Stromal cell of bone marrow (primary cell): ENCODE results near the gene HSPB7.
"Not testable (repeated sequence)": the region's sequence is repeated elsewhere in the genome, so short reads cannot be mapped to it uniquely, and the experiment has no call there.

Experiments used
- DNase-seq: peaks from one replicate; pipeline ENCODE4 v3.0.0-alpha.2; 2012; ENCODE audit warnings: low read depth

Gene HSPB7

DNA sequence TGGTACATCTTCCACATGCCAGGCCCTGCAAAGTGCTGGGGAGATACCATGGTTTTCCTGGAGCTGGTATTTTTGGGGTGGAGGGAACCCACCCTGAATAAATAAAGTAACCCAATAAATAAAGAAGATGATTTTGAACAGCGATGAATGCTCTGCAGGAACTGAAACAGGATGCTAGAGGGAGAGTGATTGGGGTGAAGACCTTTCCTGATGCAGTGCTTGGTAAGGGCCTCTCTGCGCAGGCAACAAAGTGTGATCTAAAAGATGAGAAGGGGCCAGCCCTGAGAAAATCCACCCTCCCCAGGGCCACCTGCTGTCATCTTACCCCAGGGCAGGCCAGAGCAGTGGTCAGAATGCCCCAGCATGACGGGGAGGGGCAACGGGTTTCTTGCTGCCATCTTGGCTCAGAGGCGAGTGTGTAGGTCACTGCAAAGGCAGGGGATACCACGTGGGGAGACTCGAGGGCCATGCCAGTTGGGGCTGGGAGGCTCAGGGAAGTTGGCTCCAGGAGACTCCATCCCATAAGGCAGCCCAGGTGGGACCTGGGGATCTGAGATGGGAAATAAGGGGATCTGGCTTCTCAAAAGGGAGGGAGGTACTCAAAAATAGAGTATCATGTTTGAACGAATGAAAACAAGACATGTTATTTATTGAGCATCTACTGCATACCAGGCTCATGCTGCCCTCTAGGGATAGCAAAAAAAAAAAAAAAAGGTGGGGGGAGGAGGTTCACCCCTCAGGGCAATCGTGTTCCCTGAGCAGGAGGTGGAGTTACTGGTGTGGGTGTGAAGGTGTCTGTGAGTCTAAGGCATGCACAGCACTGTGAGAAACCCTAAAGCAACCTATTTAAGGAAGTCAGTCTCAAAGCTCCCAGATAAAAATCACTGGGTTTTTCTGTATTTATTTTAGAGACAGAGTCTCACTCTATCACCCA lies 11.0 kb downstream of the HSPB7 start:
- no peak for DNase-seq

DNA sequence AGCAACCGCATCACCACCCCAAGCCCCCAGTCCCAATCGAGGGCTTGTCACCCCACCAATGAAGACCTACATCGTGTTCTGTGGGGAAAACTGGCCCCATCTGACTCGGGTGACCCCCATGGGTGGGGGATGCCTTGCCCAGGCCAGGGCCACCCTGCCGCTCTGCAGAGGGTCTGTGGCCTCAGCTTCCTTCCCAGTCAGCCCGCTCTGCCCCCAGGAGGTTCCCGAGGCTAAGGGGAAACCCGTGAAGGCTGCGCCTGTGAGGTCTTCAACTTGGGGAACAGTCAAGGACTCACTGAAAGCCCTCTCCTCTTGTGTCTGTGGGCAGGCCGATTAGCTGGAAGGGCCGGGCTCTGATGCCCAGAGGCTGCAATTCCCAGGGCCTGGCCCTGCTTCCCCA lies 11.8 kb downstream of the HSPB7 start:
- DNase-seq = no peak

DNA sequence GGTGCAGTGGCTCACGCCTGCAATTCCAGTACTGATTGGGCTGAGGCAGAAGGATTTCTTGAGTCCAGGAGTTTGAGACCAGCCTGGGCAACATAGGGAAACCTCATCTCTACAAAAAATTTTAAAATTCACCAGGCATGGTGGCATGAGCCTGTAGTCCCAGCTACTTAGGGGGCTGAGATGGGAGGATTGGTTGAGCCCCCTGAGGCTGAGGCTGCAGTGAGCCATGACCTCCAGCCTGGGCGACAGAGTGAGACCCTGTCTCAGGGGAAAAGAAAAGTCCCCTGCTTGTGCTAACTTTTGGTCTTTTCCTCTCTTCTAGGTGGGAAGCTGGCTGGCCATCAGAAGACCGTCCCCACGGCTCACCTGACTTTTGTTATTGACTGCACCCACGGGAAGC lies 12.2 kb downstream of the HSPB7 start:
- no peak for DNase-seq

DNA sequence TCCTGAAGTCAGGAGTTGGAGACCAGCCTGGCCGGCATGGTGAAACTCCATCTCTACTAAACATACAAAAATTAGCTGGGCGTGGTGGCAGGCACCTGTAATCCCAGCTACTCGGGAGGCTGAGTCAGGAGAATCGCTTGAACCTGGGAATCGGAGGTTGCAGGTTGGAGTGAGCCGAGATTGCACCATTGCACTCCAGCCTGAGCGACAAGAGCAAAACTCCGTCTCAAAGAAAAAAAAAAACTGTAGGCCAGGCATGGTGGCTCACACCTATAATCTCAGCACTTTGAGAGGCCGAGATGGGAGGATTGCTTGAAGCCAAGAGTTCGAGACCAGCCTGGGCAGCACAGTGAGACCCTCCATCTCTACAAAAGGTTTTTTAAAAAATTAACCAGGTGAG lies 16.6 kb downstream of the HSPB7 start:
- not testable (repeated sequence) for DNase-seq

DNA sequence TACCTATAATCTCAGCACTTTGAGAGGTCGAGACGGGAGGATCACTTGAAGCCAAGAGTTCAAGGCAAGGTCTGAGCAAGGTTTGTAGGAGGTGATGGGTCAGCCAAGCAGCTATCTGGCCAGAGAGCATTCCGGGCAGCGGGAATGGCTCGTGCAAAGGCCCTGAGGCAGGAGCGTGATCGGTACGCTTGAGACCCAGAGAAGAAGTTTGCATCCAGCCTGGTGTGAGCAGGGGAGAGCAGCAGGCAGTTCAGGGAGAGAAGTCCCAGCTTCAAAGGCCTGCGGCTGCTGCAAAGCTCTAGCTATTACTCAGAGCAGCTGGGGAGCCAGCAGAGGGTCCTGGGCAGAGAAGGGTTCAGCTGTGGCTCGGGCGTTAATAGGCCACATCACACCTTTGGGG lies 18.9 kb downstream of the HSPB7 start:
- no peak for DNase-seq

DNA sequence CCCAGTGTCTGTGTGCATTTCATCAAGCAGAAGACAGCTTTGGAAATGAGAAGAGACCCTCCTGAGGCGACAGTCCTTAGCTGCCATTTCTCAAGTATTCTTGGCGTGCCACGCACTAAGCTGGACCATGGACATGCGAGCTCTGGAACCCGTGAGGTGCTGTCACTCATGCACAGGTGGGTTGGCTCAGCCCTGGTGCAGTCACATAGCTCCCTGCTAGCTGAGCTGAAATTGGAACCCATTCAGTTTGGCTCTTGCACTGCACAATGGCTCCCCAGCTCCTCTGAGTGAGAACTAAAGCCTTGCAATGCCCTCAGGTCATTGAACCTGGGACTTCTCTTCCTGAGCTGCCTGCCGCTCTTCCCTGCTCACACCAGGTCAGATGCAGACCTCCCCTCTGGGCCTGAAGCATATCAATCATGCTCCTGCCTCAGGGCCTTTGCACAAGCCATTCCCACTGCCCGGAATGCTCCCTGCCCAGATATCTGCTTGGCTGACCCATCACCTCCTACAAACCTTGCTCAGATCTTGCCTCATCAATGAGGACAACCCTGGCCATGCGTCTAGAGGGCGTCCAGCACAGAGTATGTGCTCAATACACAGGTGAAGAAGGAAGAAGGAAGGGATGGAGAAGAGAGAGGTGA lies 20.1 kb downstream of the HSPB7 start:
- no peak for DNase-seq

DNA sequence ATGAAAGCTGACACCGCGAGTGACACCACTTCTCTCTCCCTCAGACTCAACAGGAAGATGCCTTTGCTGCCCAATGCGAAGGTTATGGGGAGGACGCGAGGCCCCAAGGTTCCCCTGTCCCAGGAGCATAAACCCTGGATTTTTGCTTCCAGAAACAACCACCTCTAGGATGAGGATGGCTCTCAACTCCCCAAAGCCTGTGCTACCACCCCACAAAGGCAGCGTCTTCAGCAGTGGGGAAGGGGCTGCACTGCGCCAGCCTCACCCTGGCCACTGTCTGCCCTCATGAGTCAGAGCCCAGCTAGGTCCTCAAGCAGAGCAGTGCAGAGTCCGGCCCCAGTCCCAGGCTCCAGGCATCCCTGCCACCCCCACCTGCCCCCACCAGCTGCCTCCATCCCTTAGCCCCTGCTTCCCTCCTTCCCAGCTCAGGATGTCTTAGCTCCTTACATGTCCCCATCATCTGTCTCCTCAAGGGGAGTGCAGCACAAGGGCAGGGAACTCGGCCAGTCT lies 20.7 kb downstream of the HSPB7 start:
- no peak for DNase-seq

DNA sequence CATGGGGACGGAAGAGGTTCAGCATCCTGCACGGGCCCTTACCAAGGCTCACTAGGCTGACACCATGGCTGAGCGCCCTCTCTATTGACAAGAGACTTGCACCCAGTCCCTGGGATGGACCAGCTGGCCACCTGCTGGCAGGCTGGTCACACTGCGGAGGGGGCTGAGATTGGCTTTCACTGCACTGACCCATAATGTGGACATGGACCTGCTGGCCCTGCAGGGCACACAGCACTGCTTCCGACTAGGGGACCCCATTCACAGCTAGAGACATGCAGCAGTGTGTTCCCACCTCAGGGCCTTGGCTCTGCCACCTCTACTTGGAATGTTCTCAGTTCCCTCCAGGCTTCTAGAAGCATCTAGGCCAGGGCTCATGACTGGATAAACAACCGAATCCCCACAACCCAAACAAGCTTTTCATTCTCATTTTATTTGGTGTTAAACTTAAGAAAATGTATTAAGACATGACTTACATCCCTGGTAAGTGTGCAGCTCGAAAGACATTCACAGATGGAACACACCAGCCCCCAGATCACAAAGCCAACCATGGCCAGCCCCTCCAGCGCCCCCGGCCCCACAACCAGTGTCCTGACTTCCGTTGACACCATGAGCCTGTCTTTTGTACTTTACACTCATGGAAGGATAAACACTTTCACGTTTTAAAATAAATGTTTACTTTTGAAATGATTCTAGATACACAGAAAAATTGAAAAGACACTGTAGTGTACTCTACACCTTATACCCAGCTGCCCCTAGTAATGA lies 23.1 kb downstream of the HSPB7 start:
- DNase-seq = peak; percentile 42

DNA sequence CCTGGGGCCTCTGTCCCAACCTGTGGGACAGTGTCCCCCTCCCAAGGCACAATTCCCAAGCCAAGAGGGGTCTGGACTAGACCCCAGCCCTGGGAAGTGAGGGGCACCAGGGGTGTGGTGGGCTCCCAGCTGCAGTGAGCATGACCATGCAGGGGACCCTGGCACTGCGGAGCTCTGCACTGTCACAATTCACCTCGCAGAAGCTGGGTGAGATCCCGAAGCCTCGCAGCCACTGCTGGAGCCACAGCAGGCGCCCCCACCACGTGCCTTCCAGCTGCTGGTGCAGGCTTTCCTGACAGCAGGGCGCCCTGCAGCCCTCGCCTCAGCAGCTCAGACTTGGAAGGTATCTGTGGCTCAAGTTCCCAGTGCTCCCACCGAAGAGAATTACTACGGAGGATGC lies 23.8 kb downstream of the HSPB7 start:
- no peak for DNase-seq

DNA sequence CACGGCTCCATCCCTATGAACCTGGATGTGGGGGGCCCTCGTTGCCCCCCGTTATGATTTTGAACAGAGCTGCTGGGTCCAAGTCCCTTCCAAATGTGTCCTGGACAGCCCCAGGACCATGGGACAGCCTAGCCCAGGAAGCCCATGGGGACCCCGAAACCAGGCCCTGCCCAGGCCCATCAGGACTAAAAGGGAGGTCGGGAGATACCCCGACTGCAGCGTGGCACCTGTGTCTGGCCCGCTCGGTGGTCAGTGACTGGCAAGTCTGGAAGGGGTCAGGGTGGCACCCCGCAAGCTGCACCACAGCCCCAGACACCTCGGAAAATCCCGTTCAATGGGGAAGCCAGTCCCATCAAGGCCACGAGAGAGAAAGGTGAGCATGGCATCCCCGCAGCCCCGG lies 24.2 kb downstream of the HSPB7 start:
- DNase-seq = no peak

DNA sequence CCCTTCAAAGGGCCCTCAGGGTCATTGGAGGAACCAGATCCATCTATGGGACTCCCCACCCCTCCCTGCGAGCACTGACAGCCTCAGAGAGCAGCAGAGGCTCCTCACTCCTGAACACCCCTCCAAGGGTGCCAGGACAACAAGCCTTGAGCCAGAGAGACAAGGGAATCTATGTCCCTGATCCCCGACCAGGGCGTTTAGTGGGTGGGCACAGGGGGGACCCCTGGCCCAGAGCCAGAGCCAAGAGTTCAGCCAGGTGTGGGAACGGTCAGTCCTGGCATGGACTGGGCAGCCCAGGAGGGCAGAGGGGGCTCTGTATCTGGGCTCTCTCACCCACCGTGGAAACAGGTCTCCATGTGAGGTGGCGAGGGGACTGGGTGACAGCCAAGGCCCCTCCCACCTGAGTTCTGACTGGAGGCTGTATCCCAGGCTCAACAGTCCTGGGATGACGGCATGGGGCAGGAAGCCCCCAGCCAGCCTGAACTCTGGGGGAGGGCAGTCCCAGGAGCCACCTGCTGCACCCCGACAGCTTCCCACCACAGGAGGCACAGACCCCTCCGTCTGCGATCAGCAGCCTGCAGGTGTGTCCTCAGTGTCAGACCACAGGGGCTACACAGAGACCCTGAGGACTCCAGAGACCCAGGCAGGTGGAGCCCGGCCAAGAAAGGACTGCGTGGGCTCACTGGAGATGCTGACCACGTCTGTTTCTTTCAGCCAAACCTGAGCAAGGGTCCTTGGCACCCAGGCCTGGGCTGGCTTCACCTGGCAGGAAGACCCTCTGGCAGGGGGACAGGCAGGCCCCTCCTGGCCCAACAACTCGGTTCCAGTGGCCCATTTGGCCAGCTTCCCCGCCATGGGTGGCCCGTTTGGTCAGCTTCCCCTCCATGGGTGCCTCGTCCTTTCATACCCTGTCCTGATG lies 25.0 kb downstream of the HSPB7 start:
- DNase-seq = no peak

DNA sequence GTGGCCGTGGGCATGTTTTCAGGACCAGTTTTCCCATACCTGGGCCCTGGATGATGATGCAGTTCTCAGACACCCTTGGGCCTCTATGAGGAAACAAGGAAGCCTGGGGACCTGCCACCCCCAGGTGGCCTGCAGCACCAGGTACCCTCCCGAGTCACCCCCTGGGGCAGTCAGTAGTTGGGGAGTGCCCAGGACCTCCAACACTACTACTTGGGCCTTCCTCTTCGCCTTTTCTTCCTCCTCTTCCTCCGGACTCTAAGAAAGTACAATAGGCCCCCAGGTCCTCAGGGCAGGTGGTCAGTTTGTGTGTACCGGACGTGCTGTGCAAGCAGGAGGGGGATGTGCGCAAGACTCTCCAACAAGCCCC lies 25.7 kb downstream of the HSPB7 start:
- DNase-seq = no peak

DNA sequence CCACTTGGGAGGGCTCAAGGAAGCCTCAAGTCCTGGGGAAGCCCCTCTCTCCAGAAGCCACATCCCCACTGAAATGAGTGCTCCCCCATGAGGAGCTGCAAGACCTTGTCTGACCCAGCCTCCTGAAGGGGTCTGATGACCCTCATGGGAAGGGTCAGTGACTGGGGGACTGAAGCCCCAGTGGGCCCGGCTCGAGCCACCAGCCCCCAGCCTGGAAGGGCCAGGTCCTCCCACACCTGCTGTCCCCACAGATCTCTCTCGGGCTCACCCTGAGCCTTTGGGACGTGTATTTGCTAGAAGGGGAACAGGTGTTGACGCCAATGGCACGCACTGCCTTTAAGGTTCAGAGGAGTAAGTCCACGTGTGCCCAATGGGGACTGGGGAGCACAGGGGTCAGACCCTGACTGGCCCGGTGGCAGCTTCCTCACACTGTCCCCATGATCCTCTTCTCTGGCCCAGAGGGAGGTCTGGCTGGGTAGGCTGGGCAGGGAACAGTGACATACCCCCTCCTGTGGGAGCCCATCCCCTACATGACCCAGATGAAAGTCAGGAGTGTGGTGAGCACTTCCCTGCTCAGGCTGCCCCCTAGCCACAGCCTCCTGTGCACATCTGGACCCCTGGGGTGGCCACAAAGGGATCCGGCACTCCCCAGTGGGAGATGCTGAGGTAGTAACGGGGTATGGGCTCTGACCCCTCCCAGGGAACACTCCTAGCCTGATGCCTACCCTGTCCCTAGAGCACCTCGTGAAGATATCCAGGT lies 26.2 kb downstream of the HSPB7 start:
- no peak for DNase-seq

DNA sequence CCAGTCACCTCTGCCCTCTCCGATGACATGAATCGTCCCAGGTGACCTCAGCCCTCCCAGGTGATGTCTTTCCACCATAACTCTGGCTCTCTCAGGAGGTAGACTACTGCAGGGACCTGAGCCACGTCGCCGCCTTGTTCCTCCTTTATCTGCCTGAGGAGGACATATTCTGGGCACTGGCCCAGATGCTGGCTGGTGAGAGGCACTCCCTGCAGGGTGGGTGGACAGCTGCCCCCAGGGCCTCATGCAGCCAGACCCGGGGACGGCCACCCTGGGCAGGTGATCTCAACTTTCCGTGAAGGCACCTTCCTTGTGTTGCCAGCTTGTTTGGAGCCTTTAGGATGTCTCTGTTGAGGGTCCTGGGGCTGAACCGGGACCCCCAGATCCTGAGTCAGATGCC lies 28.1 kb downstream of the HSPB7 start:
- DNase-seq = no peak

DNA sequence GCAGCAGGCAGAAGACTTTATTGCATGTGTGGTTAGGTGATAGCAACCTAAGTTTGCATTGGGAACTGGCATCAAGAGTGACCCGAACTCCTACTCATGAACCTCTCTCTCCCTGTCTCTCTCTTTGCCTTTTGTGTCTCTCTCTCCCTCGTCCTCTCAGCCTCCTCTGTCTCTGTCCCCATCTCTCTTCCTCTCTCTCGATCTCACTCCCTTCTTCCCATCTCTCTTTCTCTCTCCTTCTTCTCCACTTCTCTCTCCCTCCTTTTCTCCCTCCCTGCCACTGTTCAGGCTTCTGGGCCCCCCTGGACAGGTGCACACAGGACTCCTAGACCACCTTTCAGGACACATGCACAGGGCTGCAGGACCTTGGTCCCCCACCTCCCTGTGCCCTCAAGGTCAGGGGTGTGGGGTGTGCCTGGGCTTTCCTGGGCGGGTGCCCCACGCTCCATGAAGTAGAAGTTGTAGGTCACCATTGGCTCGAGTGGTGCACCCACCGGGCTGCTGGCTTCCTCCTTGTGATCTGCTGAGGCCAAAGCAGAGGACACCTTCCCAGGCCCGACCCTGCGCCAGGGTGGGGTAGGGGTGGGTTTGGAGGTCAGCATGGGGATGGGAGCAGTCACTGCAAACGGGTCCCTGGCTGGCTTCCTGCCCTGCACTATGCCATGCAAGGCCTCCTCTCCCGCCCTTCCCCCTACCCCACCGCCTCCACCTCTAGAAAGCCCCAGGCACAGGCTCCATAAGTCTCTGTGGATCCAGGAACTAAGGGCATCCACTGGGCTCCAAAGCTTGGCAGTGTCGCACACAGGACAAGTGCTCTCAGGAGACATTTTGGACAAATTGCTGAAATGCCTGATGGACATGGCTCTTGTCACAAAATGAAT lies 28.7 kb downstream of the HSPB7 start:
- DNase-seq = no peak

DNA sequence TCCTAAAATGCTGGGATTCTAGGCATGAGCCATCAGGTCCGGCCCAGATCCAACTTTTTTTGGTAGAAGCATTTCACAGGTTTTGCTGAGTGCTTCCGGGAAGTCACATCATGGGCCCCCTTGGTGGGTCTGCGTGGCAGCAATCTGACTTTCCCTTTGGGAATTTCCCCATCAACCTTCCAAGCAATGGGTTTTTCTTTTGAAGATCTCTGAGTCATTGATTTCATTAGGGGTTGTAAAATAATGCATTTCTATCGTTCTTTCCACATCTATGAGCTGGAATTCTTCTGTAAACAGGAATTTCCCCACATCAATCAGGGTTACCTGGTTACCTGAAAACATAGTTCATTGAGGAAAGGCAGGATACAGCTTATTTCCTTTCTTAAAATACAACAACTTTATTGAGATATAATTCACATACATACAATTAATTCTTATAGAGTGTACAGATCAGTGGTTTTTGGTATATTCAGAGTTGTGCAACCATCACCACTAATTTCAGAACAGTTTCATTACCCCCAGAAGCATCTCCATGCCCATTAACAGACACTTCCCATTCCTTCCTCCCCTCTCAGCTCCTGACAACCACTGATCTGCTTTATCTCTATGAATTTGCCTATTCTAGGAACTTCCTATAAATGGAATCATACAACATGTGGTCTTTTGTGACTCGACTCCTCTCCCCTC lies 32.1 kb downstream of the HSPB7 start:
- no peak for DNase-seq

DNA sequence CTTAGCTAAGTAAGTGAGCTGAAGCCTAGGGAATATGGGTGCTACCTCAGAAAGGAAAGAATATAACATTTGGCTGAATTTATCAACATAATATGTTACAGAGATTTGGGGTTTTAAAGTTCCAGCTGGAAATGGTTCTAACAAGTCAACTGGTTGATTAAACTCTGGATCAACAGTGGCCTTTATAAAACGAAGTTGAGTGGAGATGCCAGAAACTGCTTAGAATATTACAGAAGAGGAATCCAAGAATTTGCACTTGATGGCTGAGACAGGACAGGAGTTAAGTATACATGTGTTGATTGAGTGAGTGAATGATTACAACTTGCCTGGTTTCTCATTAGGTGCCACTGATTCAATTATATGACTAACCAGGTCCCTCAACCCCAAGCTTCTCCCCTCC lies 34.6 kb downstream of the HSPB7 start:
- DNase-seq = no peak

DNA sequence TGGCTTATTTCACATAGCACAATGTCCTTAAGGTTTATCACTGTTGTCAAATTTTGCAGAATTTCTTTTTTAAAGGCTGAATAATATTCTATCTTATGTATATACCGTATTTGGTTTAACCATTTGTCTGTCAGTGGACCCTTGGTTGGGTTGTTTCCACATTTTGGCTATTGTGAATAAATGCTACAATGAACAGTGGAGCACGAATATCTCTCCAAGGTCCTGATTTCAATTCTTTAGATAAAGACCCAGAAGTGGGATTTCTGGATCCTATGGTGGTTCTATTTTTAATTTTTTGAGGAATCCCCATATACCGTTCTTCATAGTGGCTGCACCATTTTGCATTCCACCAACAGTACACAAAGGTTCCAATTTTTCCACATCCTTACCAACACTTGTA lies 36.2 kb downstream of the HSPB7 start:
- DNase-seq = no peak

DNA sequence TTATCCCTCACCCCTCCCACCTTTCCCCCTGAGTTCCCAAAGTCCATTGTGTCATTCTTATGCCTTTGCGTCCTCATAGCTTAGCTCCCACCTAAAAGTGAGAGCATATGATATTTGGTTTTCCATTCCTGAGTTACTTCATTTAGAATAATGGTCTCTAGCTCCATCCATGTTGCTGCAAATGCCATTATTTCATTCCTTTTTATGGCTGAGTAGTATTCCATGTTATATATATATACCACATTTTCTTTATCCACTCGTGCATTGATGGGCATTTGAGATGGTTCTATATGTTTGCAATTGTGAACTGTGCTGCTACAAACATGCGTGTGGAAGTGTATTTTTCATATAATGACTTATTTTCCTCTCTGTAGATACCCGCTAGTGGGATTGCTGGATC lies 39.9 kb downstream of the HSPB7 start:
- DNase-seq = not testable (repeated sequence)
